ES-I3 (cell line): ENCODE data around the gene CHD8.

Experiments
- H3K36me3 ChIP-seq: 2 replicates; pipeline ENCODE4 v1.6.1; 2013; ENCODE audit warnings: mild to moderate bottlenecking, low read length, control low read depth, moderate library complexity; ENCODE audit not compliant: insufficient read depth
- H3K4me1 ChIP-seq: 2 replicates; pipeline ENCODE4 v1.6.1; 2013; ENCODE audit warnings: mild to moderate bottlenecking, control low read depth, low read length; ENCODE audit not compliant: insufficient read depth
- H3K9ac ChIP-seq: 2 replicates; pipeline ENCODE4 v1.6.1; 2013; ENCODE audit warnings: low read depth, mild to moderate bottlenecking, low read length, moderate library complexity
- H3K9me3 ChIP-seq: 2 replicates; pipeline ENCODE4 v1.6.1; 2013; ENCODE audit warnings: mild to moderate bottlenecking, low read length, moderate library complexity; ENCODE audit not compliant: control insufficient read depth, insufficient read depth

Gene CHD8

DNA sequence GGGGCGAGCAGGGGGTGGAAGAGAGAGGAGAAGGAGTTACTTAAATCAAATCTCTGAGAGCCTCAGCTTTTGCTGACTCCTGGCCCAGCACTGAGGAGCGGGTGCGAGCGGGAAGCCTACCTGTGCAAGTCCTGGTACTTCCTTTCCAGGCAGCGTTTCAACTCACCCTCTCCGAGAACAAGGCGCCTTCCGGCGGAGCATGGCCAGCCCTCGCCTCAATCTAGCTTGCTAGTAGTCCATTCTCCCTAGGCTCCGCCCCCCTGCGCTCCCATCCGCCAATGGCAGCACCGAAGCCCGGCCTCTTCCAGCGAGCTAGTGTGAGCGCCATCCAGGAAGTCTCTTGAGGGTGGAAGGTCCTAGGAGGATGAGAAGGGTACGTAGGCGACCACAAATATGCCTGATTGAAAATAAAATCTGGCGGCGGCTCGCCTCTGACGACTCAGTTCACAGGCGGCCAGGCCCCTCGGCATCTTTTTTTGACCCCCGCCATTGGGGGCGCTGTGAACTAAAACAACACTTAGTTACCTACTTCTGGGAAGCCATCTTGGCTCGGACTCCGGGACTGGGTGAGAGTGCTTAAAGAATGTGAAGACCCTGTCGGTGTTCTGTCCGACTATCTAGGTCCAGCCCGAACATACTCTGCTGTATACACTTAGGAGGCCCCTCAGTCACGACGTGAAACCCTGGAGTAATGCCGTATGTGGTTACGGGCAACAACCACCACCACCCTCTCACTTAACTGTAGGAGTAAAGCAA lies at the start of gene CHD8:
CHD8 (minus strand) TSS at position 212 of the 756 bp plus-strand sequence. CDS start 24,480 bp downstream, outside the sequence.
- Histone ChIP-seq H3K4me1 (no peaks in the 10 kb centered on the region), H3K9me3 (no peaks in the 10 kb centered on the region), H3K36me3 (no peaks in the 10 kb centered on the region), H3K9ac (peak within 1 kb of the TSS; percentile 87)

DNA sequence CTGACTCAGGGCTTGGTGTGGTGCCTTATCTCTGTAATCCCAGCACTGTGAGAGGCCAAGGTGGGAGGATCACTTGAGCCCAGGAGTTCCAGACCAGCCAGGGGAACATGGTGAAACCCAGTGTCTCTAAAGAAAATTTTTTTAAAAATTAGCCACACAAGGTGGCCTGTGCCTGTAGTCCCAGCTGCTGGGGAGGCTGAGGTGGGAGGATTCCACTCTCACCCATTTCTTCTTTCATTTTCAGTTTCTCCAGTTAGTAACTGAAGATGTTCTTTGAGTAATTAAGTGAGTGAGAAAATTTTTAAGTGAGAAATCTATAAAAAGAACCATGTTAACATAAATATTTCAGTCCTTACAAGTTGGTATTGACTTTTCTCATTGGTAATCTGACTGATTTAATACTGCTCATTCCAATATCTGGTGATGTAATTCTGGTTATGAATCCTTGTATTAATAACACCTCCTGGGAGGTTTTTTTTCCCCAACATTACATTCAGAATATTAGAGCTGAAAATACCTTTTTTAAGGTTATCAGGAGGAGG lies 49.2 kb upstream of the CHD8 start:
- H3K36me3 ChIP-seq = peaks cover 15% of the 10 kb centered on the region
- H3K4me1 ChIP-seq = no peaks in the 10 kb centered on the region
- H3K9me3 ChIP-seq = no peaks in the 10 kb centered on the region
- H3K9ac ChIP-seq = no peak overlapping the region

DNA sequence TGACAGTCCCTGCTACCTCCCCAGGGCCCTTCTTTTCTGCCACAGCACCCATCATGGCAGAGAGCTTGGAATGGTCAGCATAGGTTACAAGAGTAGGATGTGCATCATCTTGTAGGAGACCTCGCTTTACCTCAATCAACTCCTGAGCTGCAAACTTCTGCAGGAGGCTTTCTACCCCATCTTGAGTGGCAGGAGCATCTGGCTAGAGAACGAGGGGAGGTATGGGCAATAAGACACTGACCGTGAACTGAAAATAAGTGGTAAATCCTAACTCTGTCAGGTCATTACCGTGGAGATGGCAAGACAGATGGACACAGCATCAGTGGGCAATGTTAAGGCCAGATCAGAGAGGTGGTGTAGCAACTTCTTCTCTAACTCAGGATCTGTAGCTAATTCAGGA lies 47.5 kb upstream of the CHD8 start:
- H3K9me3 ChIP-seq = no peaks in the 10 kb centered on the region
- H3K9ac ChIP-seq = no peak overlapping the region
- peaks cover 4% of the 10 kb centered on the region; the same call in 1 of the 2 replicates for H3K4me1 ChIP-seq
- H3K36me3 ChIP-seq = peaks cover 21% of the 10 kb centered on the region

DNA sequence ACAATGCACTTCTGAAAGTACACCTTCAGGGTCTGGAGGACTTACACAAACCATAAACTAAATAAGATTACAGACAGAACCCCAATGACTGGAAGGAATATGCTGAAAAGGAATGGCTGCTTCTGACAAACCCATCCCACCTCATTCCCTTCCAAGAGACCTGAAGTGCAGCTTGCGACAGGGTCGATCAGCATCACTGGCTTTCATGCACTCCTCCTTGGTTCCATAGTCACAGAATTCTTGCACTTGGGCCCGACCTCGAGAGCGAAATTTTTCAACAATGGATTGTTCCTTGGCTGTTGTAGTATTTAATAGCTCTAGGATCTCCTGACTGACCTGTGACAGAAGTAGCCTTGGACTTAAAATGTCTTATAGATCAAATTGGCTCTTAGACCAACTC lies 45.6 kb upstream of the CHD8 start:
- Histone ChIP-seq H3K9ac (no peak overlapping the region), H3K36me3 (peaks cover 25% of the 10 kb centered on the region), H3K9me3 (no peaks in the 10 kb centered on the region), H3K4me1 (peaks cover 4% of the 10 kb centered on the region; the same call in 1 of the 2 replicates)

DNA sequence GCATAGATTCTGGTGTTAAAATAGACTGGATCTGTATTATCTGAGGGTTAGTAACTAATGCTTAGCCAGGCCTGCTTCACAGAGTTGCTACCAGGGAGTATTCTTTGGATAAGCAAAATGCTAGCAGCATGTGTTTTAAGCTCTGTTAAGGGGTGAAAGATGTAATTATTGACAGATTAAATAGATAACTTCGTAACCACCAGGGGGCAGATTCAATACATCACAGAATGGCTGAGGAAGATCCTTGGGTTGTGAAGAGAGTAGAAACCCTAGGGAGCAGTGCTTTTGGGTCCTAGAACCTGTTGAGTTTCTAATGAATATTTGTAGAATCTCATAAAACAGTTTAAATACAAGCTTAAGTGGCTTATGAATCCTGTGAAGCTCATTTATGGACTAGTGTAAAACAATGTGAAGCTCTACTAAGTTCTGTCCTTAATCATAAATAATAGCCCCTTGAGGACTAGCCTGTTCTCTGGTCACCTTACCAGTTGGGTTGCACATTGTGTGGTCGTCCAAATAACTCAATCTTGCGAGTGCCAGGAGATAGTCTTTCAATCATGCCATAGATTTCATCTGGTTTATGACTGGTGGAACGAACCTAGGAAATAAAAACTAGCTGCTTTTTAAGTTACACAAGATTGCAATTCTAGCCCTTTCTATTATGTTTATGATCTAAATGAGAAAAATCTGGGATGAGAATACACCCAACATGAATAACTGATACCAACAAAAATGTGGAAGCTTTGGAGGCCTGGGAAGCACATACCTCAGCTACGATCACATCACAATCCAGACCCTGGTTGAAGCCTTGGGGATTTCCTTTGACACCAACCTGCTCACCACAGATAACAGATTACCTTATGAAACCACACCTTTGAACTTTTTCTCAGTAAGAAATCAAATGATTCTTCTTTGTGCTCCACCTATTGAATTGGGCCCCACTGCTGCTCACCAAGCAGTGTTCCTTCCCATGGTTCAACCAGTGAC lies 42.9 kb upstream of the CHD8 start:
- Histone ChIP-seq H3K4me1 (peaks cover 11% of the 10 kb centered on the region; the same call in 1 of the 2 replicates), H3K36me3 (peaks cover 37% of the 10 kb centered on the region), H3K9ac (no peak overlapping the region), H3K9me3 (no peaks in the 10 kb centered on the region)

- Histone ChIP-seq H3K4me1 (peaks cover 11% of the 10 kb centered on the region; the same call in 1 of the 2 replicates), H3K36me3 (peaks cover 41% of the 10 kb centered on the region), H3K9me3 (no peaks in the 10 kb centered on the region), H3K9ac (no peak overlapping the region)
Measured at GRCh38 chr14:21496453-21496852, 40.5 kb upstream of the CHD8 start.

GRCh38 chr14:21494902-21495762 lies 39.2 kb upstream of the CHD8 start:
- peaks cover 36% of the 10 kb centered on the region for H3K36me3 ChIP-seq

DNA sequence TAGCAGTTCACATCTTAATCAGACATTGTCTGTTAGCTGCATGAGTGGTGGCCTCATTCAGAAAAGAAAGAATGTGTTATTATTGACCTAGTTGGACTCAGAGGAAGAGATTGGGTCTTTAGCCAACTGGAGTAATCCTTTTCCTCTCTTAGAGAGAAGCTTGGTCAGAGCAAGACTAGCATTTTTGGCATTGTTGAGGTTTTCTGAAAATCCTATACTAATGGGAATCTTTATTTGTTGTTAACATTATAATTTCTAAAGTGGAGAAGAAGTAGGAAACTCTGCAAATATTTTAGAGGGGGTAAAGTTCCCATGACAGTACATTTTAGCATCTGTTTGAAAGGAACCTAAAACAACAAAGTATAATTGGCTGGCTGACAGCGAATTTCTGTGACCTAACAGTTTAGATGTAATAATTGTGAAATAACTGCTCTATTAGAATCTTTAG lies 30.7 kb upstream of the CHD8 start:
- Histone ChIP-seq H3K4me1 (no peaks in the 10 kb centered on the region), H3K9ac (no peak overlapping the region), H3K9me3 (no peaks in the 10 kb centered on the region), H3K36me3 (peaks cover 5% of the 10 kb centered on the region)

More at GRCh38 chr14:21494902-21495762, 39.2 kb upstream of the CHD8 start:
- Histone ChIP-seq H3K9me3 (no peaks in the 10 kb centered on the region), H3K4me1 (peaks cover 11% of the 10 kb centered on the region; the same call in 1 of the 2 replicates), H3K9ac (no peak overlapping the region)

GRCh38 chr14:21476925-21477681 lies 21.2 kb upstream of the CHD8 start, which contains the start of the genes RAB2B and TOX4:
TSS of gene RAB2B (minus strand) at chr14:21476959. CDS start at chr14:21476872, 87 bp downstream.
TSS of gene TOX4 (plus strand) at chr14:21477195. CDS start at chr14:21477279, 84 bp downstream.
- no peaks in the 10 kb centered on the region; the same call in 1 of the 2 replicates for H3K9me3 ChIP-seq
- H3K4me1 ChIP-seq = no peaks in the 10 kb centered on the region
- peak within 1 kb of the TSS; percentile 74 for H3K9ac ChIP-seq
- H3K36me3 ChIP-seq = peaks cover 3% of the 10 kb centered on the region; the same call in 1 of the 2 replicates

DNA sequence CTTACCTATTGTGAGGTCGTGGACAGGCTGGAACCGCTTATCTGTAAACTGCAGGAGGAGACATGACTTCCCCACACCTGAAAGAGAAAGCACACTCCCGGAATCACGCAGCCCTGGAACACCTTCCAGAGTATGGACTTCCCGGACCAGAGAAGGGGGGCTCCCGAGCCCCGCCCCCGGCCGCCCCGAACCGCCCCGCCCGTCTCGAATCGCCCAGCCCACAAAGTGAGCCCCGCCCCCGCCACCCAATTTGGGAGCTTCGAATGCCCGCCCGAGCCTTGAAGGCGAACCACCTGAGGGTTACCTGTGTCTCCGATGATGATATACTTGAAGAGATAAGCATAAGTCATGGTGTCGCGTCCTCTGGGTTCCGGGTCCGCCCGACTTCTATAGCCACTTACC lies 20.6 kb upstream of the CHD8 start:
- Histone ChIP-seq H3K9ac (peak overlapping the region; percentile 74), H3K36me3 (peaks cover 3% of the 10 kb centered on the region; the same call in 1 of the 2 replicates), H3K4me1 (no peaks in the 10 kb centered on the region), H3K9me3 (no peaks in the 10 kb centered on the region; the same call in 1 of the 2 replicates)

DNA sequence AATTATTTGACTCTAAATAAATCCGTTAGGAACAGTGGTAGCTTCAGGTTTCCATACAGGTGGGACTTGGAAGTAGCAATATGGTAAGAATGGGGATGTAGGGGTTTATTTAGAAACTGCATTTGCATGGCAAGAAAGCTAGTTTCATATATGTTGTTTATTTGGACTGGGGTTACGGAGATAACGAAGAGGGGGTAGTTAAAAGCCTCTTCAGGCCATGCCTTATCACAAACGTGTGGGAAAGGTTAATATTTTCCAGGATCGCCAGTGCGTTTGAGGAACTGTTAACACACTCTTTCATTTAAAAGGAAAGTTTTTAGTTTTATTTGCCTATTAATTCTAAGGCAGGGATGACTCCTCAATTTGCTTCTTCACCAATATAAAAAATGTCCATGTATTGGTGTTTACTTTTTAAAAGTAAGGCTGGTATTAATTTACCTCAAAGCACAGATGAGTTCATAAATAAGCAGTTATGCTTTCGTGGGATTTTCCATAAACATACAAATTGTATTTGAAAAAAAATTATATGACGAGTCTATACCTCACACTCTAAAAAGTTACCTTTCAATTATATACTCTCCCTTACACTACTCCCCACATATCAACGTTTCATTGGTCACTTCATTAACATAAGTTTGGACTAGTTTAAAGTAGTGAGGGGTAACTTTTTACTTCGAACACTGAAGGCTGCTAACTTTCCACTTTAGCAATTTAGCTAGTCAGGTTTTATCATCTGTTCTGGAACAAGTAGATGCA lies 20.0 kb upstream of the CHD8 start:
- Histone ChIP-seq H3K4me1 (no peaks in the 10 kb centered on the region), H3K9me3 (no peaks in the 10 kb centered on the region; the same call in 1 of the 2 replicates), H3K9ac (peak overlapping the region; percentile 74), H3K36me3 (peaks cover 3% of the 10 kb centered on the region; the same call in 1 of the 2 replicates)

DNA sequence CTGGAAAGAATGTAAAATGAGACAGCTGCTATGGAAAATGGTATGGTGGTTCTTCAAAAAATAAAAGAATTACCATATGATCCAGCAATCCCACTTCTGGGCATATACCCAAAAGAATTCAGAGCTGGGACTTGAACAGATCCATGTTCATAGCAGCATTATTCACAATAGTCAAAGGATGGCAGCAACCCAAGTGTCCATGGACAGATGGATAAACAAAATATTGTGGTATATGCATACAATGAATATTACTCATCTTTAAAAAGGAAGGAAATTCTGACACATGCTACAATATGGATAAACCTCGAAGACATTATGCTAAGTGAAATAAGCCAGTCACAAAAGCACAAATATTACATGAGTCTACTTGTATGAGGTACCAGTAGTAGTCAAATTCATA lies 11.7 kb upstream of the CHD8 start:
- no peaks in the 10 kb centered on the region for H3K9me3 ChIP-seq
- peaks cover 18% of the 10 kb centered on the region for H3K36me3 ChIP-seq
- H3K4me1 ChIP-seq = no peaks in the 10 kb centered on the region
- no peak overlapping the region for H3K9ac ChIP-seq
